HEK293T (cell line): ENCODE data around the gene ANKS1B.

Experiments
- CTCF ChIA-PET: fragments of 350-600 bp; formaldehyde crosslinking; extraction: SDS; loops from one replicate; lab custom pipeline; 2021; ENCODE audit warnings: antibody characterized with exemption, inconsistent platforms; lab: Yijun Ruan, JAX
- POLR2A ChIA-PET: fragments of 350-600 bp; formaldehyde crosslinking; extraction: SDS; loops from one replicate; lab custom pipeline; 2020; ENCODE audit warnings: antibody characterized with exemption, inconsistent platforms; lab: Yijun Ruan, JAX
- DNase-seq: peaks from one replicate; pipeline ENCODE4 v3.0.0; 2012; ENCODE audit warnings: mixed read lengths; ENCODE audit errors: extremely low spot score
- ARNT ChIP-seq: fragments of 450-650 bp; IDR thresholded peaks from 2 replicates; pipeline ENCODE4 v1.6.1; 2017; ENCODE audit warnings: mild to moderate bottlenecking
- BHLHE40 ChIP-seq: fragments of 450-650 bp; IDR thresholded peaks from 2 replicates; pipeline ENCODE4 v1.6.1; 2016; ENCODE audit warnings: mild to moderate bottlenecking, moderate library complexity, borderline replicate concordance
- CTBP1 ChIP-seq: fragments of 450-650 bp; IDR thresholded peaks from 2 replicates; pipeline ENCODE4 v1.6.1; 2016; ENCODE audit warnings: borderline replicate concordance
- ELF4 ChIP-seq: fragments of 450-650 bp; IDR thresholded peaks from 2 replicates; pipeline ENCODE4 v1.6.1; 2017; ENCODE audit warnings: antibody characterized with exemption
- FOXA1 ChIP-seq: fragments of 450-650 bp; IDR thresholded peaks from 2 replicates; pipeline ENCODE4 v1.6.1; 2016; ENCODE audit warnings: mild to moderate bottlenecking
- FOXK2 ChIP-seq: fragments of 450-650 bp; IDR thresholded peaks from 2 replicates; pipeline ENCODE4 v1.6.1; 2016; ENCODE audit warnings: mild to moderate bottlenecking
- FOXM1 ChIP-seq: fragments of 450-650 bp; IDR thresholded peaks from 2 replicates; pipeline ENCODE4 v1.6.1; 2017; ENCODE audit warnings: mild to moderate bottlenecking, borderline replicate concordance
- HDGF ChIP-seq: fragments of 450-650 bp; IDR thresholded peaks from 2 replicates; pipeline ENCODE4 v1.6.1; 2017; ENCODE audit warnings: antibody characterized with exemption, borderline replicate concordance
- L3MBTL2 ChIP-seq: fragments of 450-650 bp; conservative IDR thresholded peaks from 2 replicates; pipeline ENCODE4 v1.6.1; 2016; ENCODE audit warnings: mild to moderate bottlenecking
- LEF1 ChIP-seq: fragments of 450-650 bp; IDR thresholded peaks from 2 replicates; pipeline ENCODE4 v1.6.1; 2017; ENCODE audit warnings: mild to moderate bottlenecking, borderline replicate concordance
- NFRKB ChIP-seq: fragments of 450-650 bp; IDR thresholded peaks from 2 replicates; pipeline ENCODE4 v1.6.1; 2016; ENCODE audit warnings: mild to moderate bottlenecking, moderate library complexity
- SP1 ChIP-seq: fragments of 450-650 bp; IDR thresholded peaks from 2 replicates; pipeline ENCODE4 v1.6.1; 2017
- SUZ12 ChIP-seq: fragments of 450-650 bp; IDR thresholded peaks from 2 replicates; pipeline ENCODE4 v1.6.1; 2016; ENCODE audit warnings: mild to moderate bottlenecking
- TARDBP ChIP-seq: fragments of 450-650 bp; IDR thresholded peaks from 2 replicates; pipeline ENCODE4 v1.6.1; 2016
- ZNF384 ChIP-seq: fragments of 450-650 bp; IDR thresholded peaks from 2 replicates; pipeline ENCODE4 v1.6.1; 2016
- TF ChIP-seq, protein P1 (sequence below): fragments of 450-650 bp; IDR thresholded peaks from 2 replicates; pipeline ENCODE4 v1.6.1; 2016

The ANKS1B gene

DNA sequence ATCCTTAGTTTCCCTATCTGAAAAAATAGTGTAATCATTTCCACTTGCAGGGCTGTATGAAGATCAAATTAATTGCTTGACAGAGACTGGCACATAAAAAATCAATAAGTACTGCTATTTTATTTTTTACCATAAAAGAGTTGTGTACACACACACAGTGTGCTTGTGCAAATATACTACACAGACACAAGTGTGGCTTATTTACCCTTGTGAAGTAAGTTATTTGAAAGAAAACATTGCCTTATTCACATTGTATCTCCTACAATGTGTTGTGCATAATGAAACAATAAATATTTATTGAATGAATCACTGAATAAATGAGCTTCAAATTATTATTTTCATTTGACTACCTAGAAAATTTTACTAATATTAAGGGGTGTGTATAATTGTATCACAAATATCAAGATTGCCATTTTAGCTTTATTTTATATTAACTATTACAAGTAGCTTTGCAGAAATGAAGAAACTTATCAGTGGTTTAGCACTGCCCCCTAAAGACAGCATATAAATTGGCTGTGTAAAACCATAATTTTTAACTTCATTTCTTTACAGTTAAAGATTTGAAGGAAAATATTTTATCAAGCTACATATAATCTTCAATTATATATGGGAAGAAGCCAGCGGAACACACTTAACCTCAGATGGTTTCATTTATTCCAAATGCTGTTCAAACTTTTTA, 325.9 kb downstream of the ANKS1B start:
- POLR2A ChIA-PET = no interaction called here

DNA sequence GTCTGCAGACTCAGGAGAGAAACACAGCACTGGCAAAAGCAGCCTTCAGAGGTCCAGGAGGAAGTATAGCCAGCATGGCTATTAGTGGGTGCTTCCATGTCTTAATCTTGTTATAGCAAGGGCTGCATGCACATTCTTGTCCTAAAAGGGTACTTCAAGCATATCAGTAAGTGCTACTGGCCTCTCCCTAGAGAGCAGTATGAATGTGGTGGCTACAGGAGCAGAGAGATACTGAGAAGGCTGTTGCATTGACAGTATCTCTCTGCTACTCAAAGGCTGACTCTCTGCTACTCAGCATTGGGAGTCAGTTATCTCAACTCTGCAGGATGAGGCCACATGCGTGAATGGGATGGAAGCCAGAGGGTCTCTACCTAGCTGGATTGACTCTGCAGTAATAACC, 335.2 kb downstream of the ANKS1B start:
- ChIA-PET POLR2A (no interaction called here), CTCF (no interaction called here)
- TF ChIP-seq CTBP1 = no peak
- TF ChIP-seq ELF4 = no peak
- TF ChIP-seq FOXA1 = no peak
- no peak for TF ChIP-seq FOXK2
- TF ChIP-seq HDGF = no peak
- no peak for TF ChIP-seq TARDBP
- TF ChIP-seq ARNT = no peak
- TF ChIP-seq ZNF384 = no peak
- no peak for TF ChIP-seq BHLHE40
- no peak for TF ChIP-seq LEF1
- TF ChIP-seq, protein P1, sequence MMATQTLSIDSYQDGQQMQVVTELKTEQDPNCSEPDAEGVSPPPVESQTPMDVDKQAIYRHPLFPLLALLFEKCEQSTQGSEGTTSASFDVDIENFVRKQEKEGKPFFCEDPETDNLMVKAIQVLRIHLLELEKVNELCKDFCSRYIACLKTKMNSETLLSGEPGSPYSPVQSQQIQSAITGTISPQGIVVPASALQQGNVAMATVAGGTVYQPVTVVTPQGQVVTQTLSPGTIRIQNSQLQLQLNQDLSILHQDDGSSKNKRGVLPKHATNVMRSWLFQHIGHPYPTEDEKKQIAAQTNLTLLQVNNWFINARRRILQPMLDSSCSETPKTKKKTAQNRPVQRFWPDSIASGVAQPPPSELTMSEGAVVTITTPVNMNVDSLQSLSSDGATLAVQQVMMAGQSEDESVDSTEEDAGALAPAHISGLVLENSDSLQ = no peak
- TF ChIP-seq NFRKB = no peak
- no peak for TF ChIP-seq FOXM1
- no peak for TF ChIP-seq SUZ12
- no peak for TF ChIP-seq L3MBTL2
- no peak for TF ChIP-seq SP1
- DNase-seq = no peak

More for the DNA sequence above, 325.9 kb downstream of the ANKS1B start:
- CTCF ChIA-PET = interaction anchor here (1.3 kb wide), 1 partner anchor 616 kb away, joined by 3 read pairs; no protein-coding TSS in a partner anchor
- no peak for DNase-seq
- no peak for TF ChIP-seq ARNT
- TF ChIP-seq, protein P1 = no peak
- TF ChIP-seq ELF4 = no peak
- no peak for TF ChIP-seq FOXA1
- TF ChIP-seq SP1 = no peak
- TF ChIP-seq SUZ12 = no peak
- TF ChIP-seq NFRKB = no peak
- no peak for TF ChIP-seq L3MBTL2
- no peak for TF ChIP-seq LEF1
- no peak for TF ChIP-seq FOXK2
- no peak for TF ChIP-seq TARDBP
- TF ChIP-seq BHLHE40 = no peak
- TF ChIP-seq ZNF384 = no peak
- TF ChIP-seq FOXM1 = no peak
- no peak for TF ChIP-seq CTBP1
- no peak for TF ChIP-seq HDGF

DNA sequence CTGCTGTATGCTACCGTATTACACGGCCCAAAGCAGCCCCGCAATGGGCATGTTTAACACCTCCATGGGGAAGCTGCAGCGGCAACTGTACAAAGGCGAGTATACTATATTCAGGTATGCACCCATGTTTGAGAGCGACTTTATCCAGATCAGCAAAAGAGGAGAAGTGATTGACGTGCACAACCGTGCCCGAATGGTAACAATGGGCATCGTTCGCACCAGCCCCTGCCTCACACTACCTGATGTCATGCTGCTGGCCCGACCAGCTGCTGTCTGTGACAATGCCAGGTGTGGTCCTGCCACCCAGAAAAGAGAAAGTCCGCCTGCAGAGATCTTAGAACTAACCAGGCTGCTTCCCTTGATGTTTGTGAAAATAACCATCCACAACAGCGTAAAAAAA, 336.6 kb downstream of the ANKS1B start:
- POLR2A ChIA-PET = no interaction called here
- CTCF ChIA-PET = no interaction called here
- TF ChIP-seq FOXK2 (no peak), SP1 (no peak), HDGF (no peak), FOXM1 (no peak), ELF4 (no peak), BHLHE40 (no peak), ZNF384 (no peak), L3MBTL2 (no peak), SUZ12 (no peak), ARNT (no peak), LEF1 (no peak), CTBP1 (no peak), NFRKB (no peak), FOXA1 (no peak), TARDBP (no peak)
- TF ChIP-seq, protein P1 = no peak
- DNase-seq = no peak

DNA sequence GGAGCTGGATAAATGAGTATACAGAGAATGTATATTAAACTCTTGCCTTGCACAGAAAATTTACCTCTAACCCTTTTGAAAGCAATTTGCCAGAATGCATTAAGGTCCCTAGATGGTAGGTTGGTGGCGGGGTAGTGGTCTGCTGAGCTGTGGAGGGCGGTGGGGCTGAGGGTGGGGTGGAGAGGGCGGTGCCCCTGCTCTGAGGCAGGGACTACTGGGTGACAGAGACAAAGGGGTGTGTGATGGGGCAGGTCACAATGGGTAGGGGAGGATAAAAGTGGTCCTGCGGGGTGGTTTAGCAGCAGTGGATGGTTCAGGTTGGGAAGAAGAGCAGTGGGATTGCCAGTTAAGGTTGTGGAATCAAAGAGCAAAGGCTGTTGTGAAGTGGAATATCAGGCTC, 337.3 kb downstream of the ANKS1B start, which contains the start of gene GARIN6:
Gene GARIN6 (plus strand): TSS at position 301 of the 400 bp plus-strand sequence. CDS start 422 bp downstream, outside the sequence.
- ChIA-PET CTCF (no interaction called here), POLR2A (no interaction called here)
- no peak for TF ChIP-seq L3MBTL2
- no peak for TF ChIP-seq SP1
- no peak for TF ChIP-seq ZNF384
- no peak for TF ChIP-seq FOXM1
- no peak for TF ChIP-seq CTBP1
- TF ChIP-seq SUZ12 = no peak
- no peak for TF ChIP-seq ELF4
- TF ChIP-seq ARNT = no peak
- no peak for TF ChIP-seq LEF1
- no peak for TF ChIP-seq TARDBP
- no peak for TF ChIP-seq FOXK2
- TF ChIP-seq, protein P1 = no peak
- no peak for TF ChIP-seq HDGF
- no peak for TF ChIP-seq BHLHE40
- no peak for TF ChIP-seq FOXA1
- no peak for TF ChIP-seq NFRKB
- no peak for DNase-seq
